KG1 (cell line): Measurements from ENCODE around the gene CDT1.

Experiments
- DNase-seq: peaks from one replicate; lab custom pipeline; 2025; lab: John Stamatoyannopoulos, UW

Gene CDT1

DNA sequence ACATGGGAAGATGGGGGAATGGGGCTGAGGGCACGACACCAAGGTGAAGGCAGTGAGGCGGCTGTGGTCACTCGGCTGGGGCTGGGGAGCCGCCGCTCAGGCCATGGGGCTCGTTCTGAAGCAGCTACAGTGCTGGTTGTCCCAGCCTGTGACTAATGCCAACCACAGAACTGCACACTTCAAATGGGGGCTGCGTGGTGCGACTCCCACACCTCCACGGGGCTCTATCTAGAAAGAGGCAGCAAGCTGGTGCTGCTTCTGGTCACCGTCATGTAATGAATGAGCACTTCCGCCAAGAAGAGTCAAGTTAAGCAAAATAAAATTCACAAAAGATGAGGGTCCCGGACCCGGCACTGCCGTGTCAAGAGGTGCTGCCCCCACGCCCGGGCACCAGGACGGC is 33.2 kb downstream of the CDT1 start:
- DNase-seq, result no peak

GRCh38 chr16:88837806-88838205 is 34.2 kb downstream of the CDT1 start:
- no peak for DNase-seq

GRCh38 chr16:88838566-88838965 is 35.0 kb downstream of the CDT1 start:
- DNase-seq, result no peak

GRCh38 chr16:88839026-88839529 is 35.5 kb downstream of the CDT1 start:
- no peak for DNase-seq

- no peak for DNase-seq
These were observed 36.4 kb downstream of the CDT1 start for GRCh38 chr16:88839745-88840599.

- no peak for DNase-seq
These were observed 37.1 kb downstream of the CDT1 start for GRCh38 chr16:88840600-88841215.

GRCh38 chr16:88841521-88842307 is 38.1 kb downstream of the CDT1 start:
- no peak for DNase-seq

GRCh38 chr16:88842308-88842756 is 38.7 kb downstream of the CDT1 start:
- DNase-seq, result no peak

- no peak for DNase-seq
These were observed 39.2 kb downstream of the CDT1 start for GRCh38 chr16:88842806-88843205.

- DNase-seq, result no peak
These were observed 39.7 kb downstream of the CDT1 start for GRCh38 chr16:88843256-88843655.

- DNase-seq, result no peak
These were observed 40.9 kb downstream of the CDT1 start for GRCh38 chr16:88844419-88845036.

- no peak for DNase-seq
These were observed 42.5 kb downstream of the CDT1 start for GRCh38 chr16:88846088-88846487.

DNA sequence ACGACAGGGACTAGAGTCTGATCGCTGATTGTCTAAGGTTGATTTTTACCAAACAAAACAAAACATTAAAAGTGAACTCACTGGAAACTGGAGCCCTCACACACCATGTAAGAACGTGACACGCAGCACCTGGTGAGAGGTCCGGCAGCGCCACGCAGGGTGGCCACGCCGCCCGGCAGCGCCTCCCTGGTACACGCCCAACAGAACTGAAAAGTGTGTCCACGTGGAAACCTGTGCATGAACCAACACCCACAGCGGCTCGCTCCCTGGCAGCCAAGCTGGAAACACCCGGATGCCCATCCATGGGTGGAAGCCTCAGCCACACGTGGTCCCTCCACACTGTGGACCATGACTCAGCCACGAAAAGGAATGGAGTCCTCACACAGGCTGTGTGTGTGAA is 44.1 kb downstream of the CDT1 start:
- DNase-seq, result no peak

- no peak for DNase-seq
These were observed 45.0 kb downstream of the CDT1 start for GRCh38 chr16:88848557-88848956.

DNA sequence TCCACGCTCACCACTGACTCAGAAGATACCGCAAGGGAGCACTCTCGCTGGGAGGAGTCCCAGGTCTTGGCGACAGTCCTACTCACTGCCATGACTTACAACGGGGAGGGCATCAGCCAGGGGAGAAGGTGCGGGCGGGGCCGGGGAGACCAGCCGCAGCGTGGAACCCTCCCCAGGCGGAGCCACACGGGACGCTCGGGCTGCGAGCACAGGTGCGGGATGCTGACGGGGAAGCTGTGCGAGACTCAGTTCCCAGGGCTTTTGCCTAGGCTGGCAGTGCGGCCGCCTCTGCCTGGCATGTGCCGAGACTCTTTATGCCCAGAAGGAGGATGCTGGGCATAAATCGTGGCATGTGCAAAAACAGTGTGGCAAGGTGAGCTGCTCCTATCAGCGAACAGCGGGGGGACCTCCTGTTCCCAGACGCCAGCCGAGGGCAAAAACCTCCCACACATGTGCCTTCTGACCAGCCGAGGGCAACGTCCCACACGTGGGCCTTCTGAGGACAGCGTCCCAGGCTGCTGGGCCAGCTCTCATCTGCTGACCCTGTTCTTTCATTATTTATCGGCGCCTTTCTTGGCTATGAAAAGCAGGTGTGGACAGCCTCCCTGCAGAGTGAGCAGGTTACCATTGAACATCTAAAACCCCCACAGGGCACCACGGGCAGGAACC is 47.1 kb downstream of the CDT1 start:
- no peak for DNase-seq

GRCh38 chr16:88851616-88852015 is 48.0 kb downstream of the CDT1 start:
- DNase-seq, result no peak

GRCh38 chr16:88853325-88853941 is 49.8 kb downstream of the CDT1 start:
- DNase-seq, result no peak

GRCh38 chr16:88854306-88855111 is 50.9 kb downstream of the CDT1 start:
- no peak for DNase-seq

- DNase-seq, result no peak
These were observed 51.6 kb downstream of the CDT1 start for GRCh38 chr16:88855176-88855575.

- DNase-seq, result no peak
These were observed 52.1 kb downstream of the CDT1 start for GRCh38 chr16:88855736-88856121.
